ENCODE data around the gene CNTNAP4. TPM values are rescaled to one million over a fixed set of nuclear protein-coding genes. Genes with fewer than 3 reads are reported as not detected.

The CNTNAP4 gene
- total and polyA plus RNA-seq, 2 of the 8 experiments (the other 6 are each of a cell fraction or from before 2014, with no cell fraction given) = not detected

DNA sequence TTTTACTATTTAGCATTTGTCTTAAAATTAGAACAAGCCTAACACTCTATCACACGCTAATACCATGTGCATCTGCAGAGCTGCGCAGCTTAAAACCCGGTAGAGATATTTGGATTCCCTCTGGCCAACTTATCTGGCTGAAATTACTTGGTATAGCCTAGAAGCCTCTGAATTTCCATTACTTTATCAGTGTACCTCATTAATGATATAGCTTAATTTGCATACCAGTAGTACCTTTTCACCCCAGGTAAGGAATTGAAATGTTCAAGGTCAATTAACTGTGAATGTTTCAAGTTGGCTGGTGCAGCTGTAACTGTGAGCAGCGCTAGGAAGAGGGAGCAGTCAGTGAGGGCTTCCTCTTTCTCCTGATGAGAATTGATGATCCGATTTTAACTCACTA, 74.2 kb downstream of the CNTNAP4 start (continued):
- TF ChIP-seq CBX5 (IDR thresholded peaks at IDR 0.05; ENCODE audit: low read depth, low read length) (no peak), FOSL1 (IDR thresholded peaks at IDR 0.05; ENCODE audit: insufficient read depth, low read depth, low read length) (no peak), CEBPB (IDR thresholded peaks at IDR 0.05; ENCODE audit: low read depth, low read length) (no peak), CTBP2 (IDR thresholded peaks at IDR 0.05; ENCODE audit: borderline replicate concordance, insufficient read depth, insufficient read length, low read length) (no peak)
- TF ChIP-seq, protein P1, sequence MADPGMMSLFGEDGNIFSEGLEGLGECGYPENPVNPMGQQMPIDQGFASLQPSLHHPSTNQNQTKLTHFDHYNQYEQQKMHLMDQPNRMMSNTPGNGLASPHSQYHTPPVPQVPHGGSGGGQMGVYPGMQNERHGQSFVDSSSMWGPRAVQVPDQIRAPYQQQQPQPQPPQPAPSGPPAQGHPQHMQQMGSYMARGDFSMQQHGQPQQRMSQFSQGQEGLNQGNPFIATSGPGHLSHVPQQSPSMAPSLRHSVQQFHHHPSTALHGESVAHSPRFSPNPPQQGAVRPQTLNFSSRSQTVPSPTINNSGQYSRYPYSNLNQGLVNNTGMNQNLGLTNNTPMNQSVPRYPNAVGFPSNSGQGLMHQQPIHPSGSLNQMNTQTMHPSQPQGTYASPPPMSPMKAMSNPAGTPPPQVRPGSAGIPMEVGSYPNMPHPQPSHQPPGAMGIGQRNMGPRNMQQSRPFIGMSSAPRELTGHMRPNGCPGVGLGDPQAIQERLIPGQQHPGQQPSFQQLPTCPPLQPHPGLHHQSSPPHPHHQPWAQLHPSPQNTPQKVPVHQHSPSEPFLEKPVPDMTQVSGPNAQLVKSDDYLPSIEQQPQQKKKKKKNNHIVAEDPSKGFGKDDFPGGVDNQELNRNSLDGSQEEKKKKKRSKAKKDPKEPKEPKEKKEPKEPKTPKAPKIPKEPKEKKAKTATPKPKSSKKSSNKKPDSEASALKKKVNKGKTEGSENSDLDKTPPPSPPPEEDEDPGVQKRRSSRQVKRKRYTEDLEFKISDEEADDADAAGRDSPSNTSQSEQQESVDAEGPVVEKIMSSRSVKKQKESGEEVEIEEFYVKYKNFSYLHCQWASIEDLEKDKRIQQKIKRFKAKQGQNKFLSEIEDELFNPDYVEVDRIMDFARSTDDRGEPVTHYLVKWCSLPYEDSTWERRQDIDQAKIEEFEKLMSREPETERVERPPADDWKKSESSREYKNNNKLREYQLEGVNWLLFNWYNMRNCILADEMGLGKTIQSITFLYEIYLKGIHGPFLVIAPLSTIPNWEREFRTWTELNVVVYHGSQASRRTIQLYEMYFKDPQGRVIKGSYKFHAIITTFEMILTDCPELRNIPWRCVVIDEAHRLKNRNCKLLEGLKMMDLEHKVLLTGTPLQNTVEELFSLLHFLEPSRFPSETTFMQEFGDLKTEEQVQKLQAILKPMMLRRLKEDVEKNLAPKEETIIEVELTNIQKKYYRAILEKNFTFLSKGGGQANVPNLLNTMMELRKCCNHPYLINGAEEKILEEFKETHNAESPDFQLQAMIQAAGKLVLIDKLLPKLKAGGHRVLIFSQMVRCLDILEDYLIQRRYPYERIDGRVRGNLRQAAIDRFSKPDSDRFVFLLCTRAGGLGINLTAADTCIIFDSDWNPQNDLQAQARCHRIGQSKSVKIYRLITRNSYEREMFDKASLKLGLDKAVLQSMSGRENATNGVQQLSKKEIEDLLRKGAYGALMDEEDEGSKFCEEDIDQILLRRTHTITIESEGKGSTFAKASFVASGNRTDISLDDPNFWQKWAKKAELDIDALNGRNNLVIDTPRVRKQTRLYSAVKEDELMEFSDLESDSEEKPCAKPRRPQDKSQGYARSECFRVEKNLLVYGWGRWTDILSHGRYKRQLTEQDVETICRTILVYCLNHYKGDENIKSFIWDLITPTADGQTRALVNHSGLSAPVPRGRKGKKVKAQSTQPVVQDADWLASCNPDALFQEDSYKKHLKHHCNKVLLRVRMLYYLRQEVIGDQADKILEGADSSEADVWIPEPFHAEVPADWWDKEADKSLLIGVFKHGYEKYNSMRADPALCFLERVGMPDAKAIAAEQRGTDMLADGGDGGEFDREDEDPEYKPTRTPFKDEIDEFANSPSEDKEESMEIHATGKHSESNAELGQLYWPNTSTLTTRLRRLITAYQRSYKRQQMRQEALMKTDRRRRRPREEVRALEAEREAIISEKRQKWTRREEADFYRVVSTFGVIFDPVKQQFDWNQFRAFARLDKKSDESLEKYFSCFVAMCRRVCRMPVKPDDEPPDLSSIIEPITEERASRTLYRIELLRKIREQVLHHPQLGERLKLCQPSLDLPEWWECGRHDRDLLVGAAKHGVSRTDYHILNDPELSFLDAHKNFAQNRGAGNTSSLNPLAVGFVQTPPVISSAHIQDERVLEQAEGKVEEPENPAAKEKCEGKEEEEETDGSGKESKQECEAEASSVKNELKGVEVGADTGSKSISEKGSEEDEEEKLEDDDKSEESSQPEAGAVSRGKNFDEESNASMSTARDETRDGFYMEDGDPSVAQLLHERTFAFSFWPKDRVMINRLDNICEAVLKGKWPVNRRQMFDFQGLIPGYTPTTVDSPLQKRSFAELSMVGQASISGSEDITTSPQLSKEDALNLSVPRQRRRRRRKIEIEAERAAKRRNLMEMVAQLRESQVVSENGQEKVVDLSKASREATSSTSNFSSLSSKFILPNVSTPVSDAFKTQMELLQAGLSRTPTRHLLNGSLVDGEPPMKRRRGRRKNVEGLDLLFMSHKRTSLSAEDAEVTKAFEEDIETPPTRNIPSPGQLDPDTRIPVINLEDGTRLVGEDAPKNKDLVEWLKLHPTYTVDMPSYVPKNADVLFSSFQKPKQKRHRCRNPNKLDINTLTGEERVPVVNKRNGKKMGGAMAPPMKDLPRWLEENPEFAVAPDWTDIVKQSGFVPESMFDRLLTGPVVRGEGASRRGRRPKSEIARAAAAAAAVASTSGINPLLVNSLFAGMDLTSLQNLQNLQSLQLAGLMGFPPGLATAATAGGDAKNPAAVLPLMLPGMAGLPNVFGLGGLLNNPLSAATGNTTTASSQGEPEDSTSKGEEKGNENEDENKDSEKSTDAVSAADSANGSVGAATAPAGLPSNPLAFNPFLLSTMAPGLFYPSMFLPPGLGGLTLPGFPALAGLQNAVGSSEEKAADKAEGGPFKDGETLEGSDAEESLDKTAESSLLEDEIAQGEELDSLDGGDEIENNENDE (IDR thresholded peaks at IDR 0.05; ENCODE audit: insufficient replicate concordance, low read length) = no peak
